Peyer's patch (tissue), 4 donors: ENCODE data around the gene PER3. TPM values are rescaled to one million over a fixed set of nuclear protein-coding genes. Genes with fewer than 3 reads are reported as not detected.
"Not testable (repeated sequence)": the region's sequence is repeated elsewhere in the genome, so short reads cannot be mapped to it uniquely, and the experiment has no call there.

Experiments used
- DNase-seq, 3 donors: peaks; one replicate each; pipeline ENCODE4 v3.0.0-alpha.2; 2017 to 2019
- H3K27ac ChIP-seq, 4 donors: fragments of 200-600 bp; sonication (generic); one replicate each; pipeline ENCODE4 v1.5.1; 2016 to 2019
- H3K27me3 ChIP-seq, 2 donors: fragments of 200-600 bp; sonication (generic); one replicate each; pipeline ENCODE4 v1.5.1; 2019
- H3K36me3 ChIP-seq, 3 donors: fragments of 200-600 bp; sonication (generic); one replicate each; pipeline ENCODE4 v1.5.1; 2016 to 2019
- H3K4me1 ChIP-seq, 4 donors: fragments of 200-600 bp; sonication (generic); one replicate each; pipeline ENCODE4 v1.5.1; 2016 to 2019
- H3K4me3 ChIP-seq, 4 donors: fragments of 200-600 bp; sonication (generic); 1 replicate in 3 of 4; 2 replicates in 1 of 4; pipeline ENCODE4 v1.5.1; 2016 to 2019; ENCODE audit warnings: mild to moderate bottlenecking in 1 of 4
- H3K9me3 ChIP-seq, 4 donors: fragments of 200-600 bp; sonication (generic); one replicate each; pipeline ENCODE4 v1.5.1; 2016 to 2019; ENCODE audit warnings: mild to moderate bottlenecking in 1 of 4
- CTCF ChIP-seq, 6 experiments: fragments of 450-650 bp in 4 of 6; fragments of 200-600 bp in 2 of 6; sonication (generic) in 1 of 6; IDR thresholded peaks; one replicate each; pipeline ENCODE4 v1.5.1; 2017 to 2019; ENCODE audit warnings: antibody characterized with exemption in 6 of 6, mild to moderate bottlenecking in 3 of 6, moderate library complexity in 1 of 6
- POLR2A ChIP-seq, 2 donors: fragments of 450-650 bp; IDR thresholded peaks; one replicate each; pipeline ENCODE4 v1.5.1; 2017; ENCODE audit warnings: antibody characterized with exemption in 2 of 2, mild to moderate bottlenecking in 2 of 2, moderate library complexity in 2 of 2
- total RNA-seq, 4 donors: library from RNA; depleted of rRNA; stranded (reverse); fragments of >200 nt; gene quantifications; one replicate each; pipeline ENCODE4 v1.1.0, GENCODE V29; 2016

Gene PER3
- total RNA-seq, 4 donors from 2014 or later = 10.0 to 24.0 (median 18.5) TPM

- TF ChIP-seq POLR2A (IDR thresholded peaks at IDR 0.05) (no peak), CTCF (IDR thresholded peaks at IDR 0.05) (no peak)
- DNase-seq = peak in 2 of 3 donors; percentile 55 to 57
- H3K36me3 ChIP-seq = peaks cover 0 to 22% (median 0%) of the 10 kb centered on the region in 3 donors
These were observed 491 bp downstream of the PER3 start for GRCh38 chr1:7784492-7785071.

GRCh38 chr1:7785108-7785507 is 1.0 kb downstream of the PER3 start:
- no peak for DNase-seq
- peak overlapping the region in 1 of 4 donors; percentile 95 for H3K27ac ChIP-seq
- peaks cover 0 to 26% (median 6%) of the 10 kb centered on the region in 4 donors for H3K4me1 ChIP-seq
- TF ChIP-seq CTCF (IDR thresholded peaks at IDR 0.05) (no peak), POLR2A (IDR thresholded peaks at IDR 0.05) (no peak)
- H3K27me3 ChIP-seq = no peaks in the 10 kb centered on the region
- H3K4me3 ChIP-seq = peak overlapping the region in 3 of 4 donors; percentile 56 to 74 (median 69)
- no peaks in the 10 kb centered on the region for H3K9me3 ChIP-seq
- H3K36me3 ChIP-seq = peaks cover 0 to 22% (median 0%) of the 10 kb centered on the region in 3 donors

More at GRCh38 chr1:7784492-7785071, 491 bp downstream of the PER3 start:
- peaks cover 0 to 26% (median 6%) of the 10 kb centered on the region in 4 donors for H3K4me1 ChIP-seq
- H3K9me3 ChIP-seq = no peaks in the 10 kb centered on the region
- H3K4me3 ChIP-seq = peak overlapping the region; percentile 56 to 74 (median 68)
- H3K27ac ChIP-seq = peak overlapping the region; percentile 80 to 95 (median 86)
- H3K27me3 ChIP-seq = no peaks in the 10 kb centered on the region

- no peak for TF ChIP-seq CTCF (IDR thresholded peaks at IDR 0.05)
- Histone ChIP-seq H3K4me3 (no peak overlapping the region), H3K27ac (no peak overlapping the region), H3K27me3 (no peaks in the 10 kb centered on the region), H3K4me1 (peaks cover 0 to 26% (median 6%) of the 10 kb centered on the region in 4 donors), H3K36me3 (peaks cover 0 to 28% (median 0%) of the 10 kb centered on the region in 3 donors), H3K9me3 (peaks cover 0 to 14% (median 3%) of the 10 kb centered on the region in 4 donors)
- no peak for DNase-seq
These were observed 2.7 kb downstream of the PER3 start for GRCh38 chr1:7786795-7787194.

- TF ChIP-seq POLR2A (IDR thresholded peaks at IDR 0.05) (no peak), CTCF (IDR thresholded peaks at IDR 0.05) (no peak)
- H3K4me3 ChIP-seq = no peak overlapping the region
- peaks cover 0 to 14% (median 3%) of the 10 kb centered on the region in 4 donors for H3K9me3 ChIP-seq
- H3K36me3 ChIP-seq = peaks cover 0 to 41% (median 0%) of the 10 kb centered on the region in 3 donors
- no peaks in the 10 kb centered on the region for H3K27me3 ChIP-seq
- peaks cover 0 to 7% (median 0%) of the 10 kb centered on the region in 4 donors for H3K4me1 ChIP-seq
- no peak overlapping the region for H3K27ac ChIP-seq
- no peak for DNase-seq
These were observed 5.7 kb downstream of the PER3 start for GRCh38 chr1:7789828-7790227.

- Histone ChIP-seq H3K36me3 (peaks cover 0 to 53% (median 0%) of the 10 kb centered on the region in 3 donors), H3K9me3 (peaks cover 0 to 14% (median 3%) of the 10 kb centered on the region in 4 donors)
- H3K4me1 ChIP-seq, H3K27ac ChIP-seq, DNase-seq, H3K4me3 ChIP-seq, H3K27me3 ChIP-seq: not testable (repeated sequence)
These were observed 6.9 kb downstream of the PER3 start for GRCh38 chr1:7791027-7791426.

DNA sequence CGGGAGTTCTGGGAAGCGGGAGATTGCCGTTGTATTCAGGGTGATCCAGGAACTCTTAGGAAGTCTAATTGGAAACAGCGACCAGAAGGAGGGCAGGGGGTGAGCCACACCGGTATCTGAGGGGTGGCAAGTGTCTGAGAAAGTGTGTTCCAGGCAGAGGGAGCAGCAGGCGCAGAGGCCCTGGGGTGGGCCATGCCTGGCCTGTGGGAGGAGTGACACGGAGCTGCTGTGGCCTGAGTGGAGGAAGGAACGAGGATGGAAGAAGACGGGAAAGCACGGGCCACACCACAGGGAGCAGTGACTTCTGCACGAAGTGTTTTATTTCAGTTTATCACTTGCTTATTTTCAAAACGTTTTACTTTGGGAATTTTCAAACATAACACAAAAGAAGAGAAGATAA is 11.3 kb downstream of the PER3 start:
- no peak for DNase-seq
- no peak for TF ChIP-seq CTCF (IDR thresholded peaks at IDR 0.05)
- no peak for TF ChIP-seq POLR2A (IDR thresholded peaks at IDR 0.05)
- H3K27me3 ChIP-seq = no peaks in the 10 kb centered on the region
- peaks cover 0 to 59% (median 0%) of the 10 kb centered on the region in 3 donors for H3K36me3 ChIP-seq
- H3K9me3 ChIP-seq = peaks cover 0 to 13% (median 3%) of the 10 kb centered on the region in 4 donors
- H3K4me1 ChIP-seq = no peaks in the 10 kb centered on the region
- no peak overlapping the region for H3K27ac ChIP-seq
- no peak overlapping the region for H3K4me3 ChIP-seq
